ENCODE measurements around the gene OR51I1. TPM values are rescaled to one million over a fixed set of nuclear protein-coding genes. Genes with fewer than 3 reads are reported as not detected.

OR51I1 gene
- not detected in 2 replicates for total RNA-seq (2021)
- long read RNA-seq, result 0 reads

- no peak within 1 kb of the TSS for H2BK5ac ChIP-seq (ENCODE audit: insufficient read length, low read length)
- no peak within 1 kb of the TSS for H2BK20ac ChIP-seq (ENCODE audit: low read depth, low read length, poor library complexity, severe bottlenecking)
- no peaks in the 10 kb centered on the region for H3K36me3 Mint-ChIP-seq (ENCODE audit: insufficient read depth in 1 of 3, low read depth in 3 of 3)
- DNase-seq, result no peak
- H3K4me1 Mint-ChIP-seq, result no peaks in the 10 kb centered on the region
- no peak within 1 kb of the TSS for H2BK120ac ChIP-seq (ENCODE audit: low read depth, low read length, poor library complexity, severe bottlenecking)
- H3K9me3 Mint-ChIP-seq, result peaks cover 0 to 2% of the 10 kb centered on the region in 2 experiments; a peak in 1 of 5 replicates
- WGBS (ENCODE audit: extremely low coverage, insufficient read length, low lambda C conversion rate), result no CpG with 5 or more reads among the region's 2 CpGs
- no peak within 1 kb of the TSS for H3K4ac ChIP-seq (ENCODE audit: low read depth, low read length)
- H3K4me1 ChIP-seq (ENCODE audit: insufficient read depth, low read length), result no peaks in the 10 kb centered on the region
- no peak within 1 kb of the TSS for H3K14ac ChIP-seq (ENCODE audit: insufficient read depth, low read length)
- no peak within 1 kb of the TSS for H4K8ac ChIP-seq (replicated peaks; ENCODE audit: insufficient read length, low read depth, low read length)
- H4K5ac ChIP-seq (ENCODE audit: insufficient read length, low read depth, low read length), result no peak within 1 kb of the TSS
- H3K79me1 ChIP-seq (ENCODE audit: insufficient read depth, low read depth, low read length, poor library complexity, severe bottlenecking), result no peaks in the 10 kb centered on the region
- no peaks in the 10 kb centered on the region for H3K9me3 ChIP-seq (ENCODE audit: control insufficient read depth, low read depth, low read length)
- TF ChIP-seq, protein P1, sequence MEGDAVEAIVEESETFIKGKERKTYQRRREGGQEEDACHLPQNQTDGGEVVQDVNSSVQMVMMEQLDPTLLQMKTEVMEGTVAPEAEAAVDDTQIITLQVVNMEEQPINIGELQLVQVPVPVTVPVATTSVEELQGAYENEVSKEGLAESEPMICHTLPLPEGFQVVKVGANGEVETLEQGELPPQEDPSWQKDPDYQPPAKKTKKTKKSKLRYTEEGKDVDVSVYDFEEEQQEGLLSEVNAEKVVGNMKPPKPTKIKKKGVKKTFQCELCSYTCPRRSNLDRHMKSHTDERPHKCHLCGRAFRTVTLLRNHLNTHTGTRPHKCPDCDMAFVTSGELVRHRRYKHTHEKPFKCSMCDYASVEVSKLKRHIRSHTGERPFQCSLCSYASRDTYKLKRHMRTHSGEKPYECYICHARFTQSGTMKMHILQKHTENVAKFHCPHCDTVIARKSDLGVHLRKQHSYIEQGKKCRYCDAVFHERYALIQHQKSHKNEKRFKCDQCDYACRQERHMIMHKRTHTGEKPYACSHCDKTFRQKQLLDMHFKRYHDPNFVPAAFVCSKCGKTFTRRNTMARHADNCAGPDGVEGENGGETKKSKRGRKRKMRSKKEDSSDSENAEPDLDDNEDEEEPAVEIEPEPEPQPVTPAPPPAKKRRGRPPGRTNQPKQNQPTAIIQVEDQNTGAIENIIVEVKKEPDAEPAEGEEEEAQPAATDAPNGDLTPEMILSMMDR (conservative IDR thresholded peaks at IDR 0.05), result no peak
- no peak within 1 kb of the TSS for H3T11ph ChIP-seq (ENCODE audit: low read length)
- no peak within 1 kb of the TSS for H3K9ac ChIP-seq (ENCODE audit: extremely low read depth, insufficient read length, low read length)
- H2BK15ac ChIP-seq (ENCODE audit: low read depth, low read length), result no peak within 1 kb of the TSS
- H4K91ac ChIP-seq (ENCODE audit: insufficient read length, low read depth, low read length), result no peak within 1 kb of the TSS
- no peak within 1 kb of the TSS for H2AK5ac ChIP-seq (ENCODE audit: insufficient read length, low read length)
- H3K27me3 ChIP-seq (ENCODE audit: insufficient read depth, low read length), result no peaks in the 10 kb centered on the region
- no peak within 1 kb of the TSS for H3K27ac Mint-ChIP-seq
- no peaks in the 10 kb centered on the region for H3K23me2 ChIP-seq (ENCODE audit: insufficient read length, low read depth, low read length, poor library complexity, severe bottlenecking)
- no peak within 1 kb of the TSS for H2BK12ac ChIP-seq (ENCODE audit: insufficient read length, low read depth, low read length)
- H3K4me3 Mint-ChIP-seq, result no peak within 1 kb of the TSS
- H3K4me2 ChIP-seq (ENCODE audit: insufficient read depth, insufficient read length, low read length), result no peak within 1 kb of the TSS
- H3K27ac ChIP-seq (ENCODE audit: insufficient read length, low read depth, low read length), result no peak within 1 kb of the TSS
- H3K79me2 ChIP-seq (ENCODE audit: insufficient read depth, low read length), result no peaks in the 10 kb centered on the region
- H3K23ac ChIP-seq (ENCODE audit: insufficient read length, low read depth, low read length), result no peak within 1 kb of the TSS
- no peak within 1 kb of the TSS for H3K56ac ChIP-seq (ENCODE audit: insufficient read length, low read depth, low read length)
- H3K27me3 Mint-ChIP-seq (ENCODE audit: low read depth), result no peaks in the 10 kb centered on the region
- no peak within 1 kb of the TSS for H2AFZ ChIP-seq (ENCODE audit: low read length)
- H4K20me1 ChIP-seq (ENCODE audit: control insufficient read depth, insufficient read depth, insufficient read length), result no peaks in the 10 kb centered on the region
- no peak within 1 kb of the TSS for H3K18ac ChIP-seq (ENCODE audit: insufficient read length, low read depth, low read length)
Observed at GRCh38 chr11:5441414-5441813, at the start of gene OR51I1. Gene OR51I1 (minus strand): TSS chr11:5441514. CDS start chr11:5441514, 0 bp downstream.
